ENCODE data around the gene RITA1.

The RITA1 gene

DNA sequence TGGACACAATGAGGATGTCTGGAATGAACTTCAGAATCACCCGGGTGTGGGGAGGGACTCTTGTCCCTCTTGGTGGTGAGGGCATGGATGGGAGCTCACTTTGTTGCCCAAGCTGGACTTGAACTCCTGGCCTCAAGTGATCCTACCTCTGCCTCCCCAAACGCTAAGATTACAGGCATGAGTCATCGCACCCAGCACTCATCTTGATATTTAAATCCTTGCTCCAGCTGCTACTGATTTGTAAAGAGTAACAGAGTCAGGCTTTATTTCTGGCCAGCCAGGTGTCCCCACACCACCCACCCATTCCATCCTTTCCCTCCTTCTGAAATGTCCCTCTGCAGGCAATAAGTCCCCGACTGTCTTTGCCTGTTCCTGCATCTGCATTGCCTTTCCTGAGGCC, 5.2 kb upstream of the RITA1 start:
- no peak for DNase-seq

GRCh38 chr12:113181975-113182374, 3.5 kb upstream of the RITA1 start:
- no peak for DNase-seq

- no peak for DNase-seq
These were observed 2.4 kb upstream of the RITA1 start for GRCh38 chr12:113183030-113183589.

DNA sequence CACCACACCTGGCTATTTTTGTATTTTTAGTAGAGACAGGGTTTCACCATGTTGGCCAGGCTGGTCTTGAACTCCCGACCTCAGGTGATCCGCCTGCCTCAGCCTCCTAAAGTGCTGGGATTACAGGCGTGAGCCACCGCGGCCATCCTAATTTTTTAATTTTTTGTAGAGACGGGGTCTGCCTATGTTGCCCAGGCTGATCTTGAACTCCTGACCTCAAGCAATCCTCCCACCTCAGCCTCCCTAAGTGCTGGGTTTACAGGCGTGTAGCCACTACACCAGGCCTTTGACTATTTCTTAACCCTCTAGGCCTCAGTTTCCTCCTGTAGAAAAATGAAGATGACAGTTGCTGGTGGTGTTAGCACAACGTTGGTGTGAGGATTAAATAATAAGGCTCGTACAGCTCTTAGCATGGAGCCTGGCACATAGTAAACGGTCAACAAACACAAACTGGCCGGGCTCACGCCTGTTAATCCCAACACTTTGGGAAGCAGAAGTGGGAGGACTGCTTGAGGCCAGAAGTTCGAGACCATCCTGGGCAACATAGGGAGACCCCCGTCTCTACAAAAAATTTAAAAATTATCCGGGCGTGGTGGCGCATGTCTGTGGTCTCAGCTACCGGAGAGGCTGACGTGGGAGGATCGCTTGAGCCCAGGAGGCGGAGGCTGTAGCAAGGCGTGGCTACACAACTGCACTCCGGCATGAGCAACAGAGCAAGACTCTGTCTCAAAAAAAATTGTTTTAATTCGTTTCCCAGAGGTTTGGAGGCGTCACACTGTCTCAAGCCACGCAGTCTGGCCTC, 1.2 kb upstream of the RITA1 start:
- no peak for DNase-seq

- peak; percentile 96 for DNase-seq
These were observed 681 bp upstream of the RITA1 start for GRCh38 chr12:113184900-113185179.

DNA sequence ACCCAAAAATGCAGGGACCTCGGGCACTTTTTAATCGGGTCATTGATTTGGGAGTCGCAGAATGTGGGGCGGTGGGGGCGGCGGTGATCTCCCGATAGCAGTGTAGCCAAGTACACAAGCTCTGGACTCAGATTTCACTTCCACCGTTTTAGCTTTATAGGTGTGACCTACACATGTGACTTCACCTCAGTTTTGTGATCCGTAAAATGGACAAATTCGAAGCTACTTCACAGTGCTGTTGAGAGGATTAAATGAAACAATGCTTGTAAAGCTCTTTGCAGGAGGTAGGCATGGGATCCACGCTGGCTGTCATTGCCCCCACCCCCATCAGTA, 478 bp downstream of the RITA1 start:
- peak; percentile 74 for DNase-seq

GRCh38 chr12:113186666-113187325, 1.3 kb downstream of the RITA1 start:
- no peak for DNase-seq

DNA sequence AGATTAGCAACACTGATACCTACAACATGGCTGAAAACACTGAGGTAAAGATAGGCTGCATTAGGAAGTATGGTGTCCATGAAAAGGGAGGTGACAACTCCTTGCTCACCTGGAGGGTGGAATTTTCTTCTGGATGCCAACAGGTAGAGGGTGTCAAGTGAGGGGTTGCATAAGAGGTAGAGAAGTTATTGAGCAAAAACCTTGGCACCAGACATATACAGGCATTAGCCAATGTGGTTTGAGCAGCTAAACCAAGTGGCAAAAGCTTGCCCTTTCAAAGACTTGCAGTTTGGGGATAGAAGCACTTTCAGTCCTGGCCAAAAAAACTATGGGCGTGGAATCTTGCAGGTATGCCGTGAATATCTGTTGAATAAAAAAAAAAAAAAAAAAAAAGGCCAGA, 3.8 kb downstream of the RITA1 start:
- DNase-seq = no peak

DNA sequence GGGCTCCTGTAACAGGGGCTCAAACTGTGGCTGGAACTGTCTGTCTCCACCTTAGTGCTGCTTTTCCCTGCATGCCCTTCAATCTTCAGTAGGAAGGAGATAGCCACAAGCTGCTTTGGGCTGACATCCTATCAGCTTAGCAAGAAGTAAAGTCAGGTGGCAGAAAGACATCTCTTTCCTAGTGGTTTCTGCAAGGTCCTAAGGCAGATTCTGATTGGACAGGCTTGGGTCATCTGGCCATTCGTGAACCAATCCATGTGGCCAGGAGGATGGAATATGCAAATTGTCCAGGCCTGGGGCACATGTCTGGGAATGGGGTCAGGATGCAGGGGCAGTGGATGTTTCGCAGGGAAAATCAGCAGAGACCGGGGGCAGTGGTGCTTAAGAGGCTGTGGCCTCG, 5.2 kb downstream of the RITA1 start:
- DNase-seq = peak; percentile 68

GRCh38 chr12:113191227-113191626, 5.7 kb downstream of the RITA1 start:
- DNase-seq = no peak

- DNase-seq = peak; percentile 69
These were observed 9.5 kb downstream of the RITA1 start for GRCh38 chr12:113194971-113195391.

GRCh38 chr12:113195598-113195997, 10.1 kb downstream of the RITA1 start:
- no peak for DNase-seq

DNA sequence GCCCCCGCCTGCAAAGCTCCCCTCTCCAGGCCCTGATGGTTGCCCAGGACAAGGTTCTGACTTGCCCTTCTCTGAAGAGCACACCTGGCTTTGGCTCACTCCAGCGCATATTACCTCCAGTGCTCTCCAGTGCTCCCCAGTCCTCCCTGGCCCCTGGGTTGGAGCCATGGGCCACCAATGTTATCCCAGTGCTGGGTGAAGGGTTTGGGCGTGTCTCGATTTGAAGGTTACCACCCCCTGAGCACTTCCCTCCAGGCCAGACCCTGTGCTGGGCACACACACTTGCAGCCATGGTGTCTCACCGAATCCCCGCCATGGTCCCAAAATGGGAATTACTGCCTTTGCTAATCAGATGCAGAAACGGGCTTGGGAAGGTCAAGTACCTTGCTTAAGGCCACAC, 11.1 kb downstream of the RITA1 start:
- no peak for DNase-seq

DNA sequence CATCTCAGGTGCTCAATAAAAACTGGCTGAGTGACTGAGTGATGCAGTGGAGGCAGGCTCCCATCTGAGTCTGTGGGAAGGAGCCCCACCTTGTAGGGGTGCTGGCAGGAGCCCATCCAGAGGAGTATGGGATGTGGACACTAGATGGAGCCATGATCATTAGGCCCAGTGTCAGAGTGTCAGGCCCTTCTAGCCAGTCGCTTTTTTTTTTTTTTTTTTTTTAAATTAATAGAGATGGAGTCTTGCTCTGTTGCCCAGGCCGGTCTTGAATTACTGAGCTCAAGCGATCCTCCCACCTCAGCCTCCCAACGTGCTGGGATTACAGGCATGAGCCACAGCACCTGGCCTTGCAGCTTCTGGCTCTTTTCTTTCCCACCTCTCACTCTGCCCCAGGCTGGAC, 11.5 kb downstream of the RITA1 start:
- peak; percentile 79 for DNase-seq

- no peak for DNase-seq
These were observed 12.1 kb downstream of the RITA1 start for GRCh38 chr12:113197518-113198077.

DNA sequence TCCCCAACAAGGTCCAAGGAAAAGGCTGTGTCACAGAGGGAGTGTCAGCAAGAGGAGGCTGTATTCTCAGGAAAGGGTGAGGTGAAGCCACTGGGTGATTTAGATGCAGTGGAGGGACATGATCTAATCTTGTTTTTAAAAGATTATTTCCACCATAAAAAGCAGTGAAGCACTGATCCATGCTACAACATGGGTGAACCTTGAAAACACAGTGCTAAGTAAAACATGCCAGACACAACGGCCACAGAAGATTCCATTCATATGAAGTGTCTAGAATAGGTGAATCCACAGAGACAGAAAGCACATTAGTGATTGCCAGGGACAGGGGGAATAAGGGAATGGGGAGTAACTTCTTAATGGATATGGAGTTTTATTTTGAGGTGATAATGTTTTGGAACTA, 12.8 kb downstream of the RITA1 start:
- no peak for DNase-seq

GRCh38 chr12:113200021-113200797, 14.7 kb downstream of the RITA1 start:
- no peak for DNase-seq

GRCh38 chr12:113201187-113202177, 16.0 kb downstream of the RITA1 start:
- DNase-seq = no peak

DNA sequence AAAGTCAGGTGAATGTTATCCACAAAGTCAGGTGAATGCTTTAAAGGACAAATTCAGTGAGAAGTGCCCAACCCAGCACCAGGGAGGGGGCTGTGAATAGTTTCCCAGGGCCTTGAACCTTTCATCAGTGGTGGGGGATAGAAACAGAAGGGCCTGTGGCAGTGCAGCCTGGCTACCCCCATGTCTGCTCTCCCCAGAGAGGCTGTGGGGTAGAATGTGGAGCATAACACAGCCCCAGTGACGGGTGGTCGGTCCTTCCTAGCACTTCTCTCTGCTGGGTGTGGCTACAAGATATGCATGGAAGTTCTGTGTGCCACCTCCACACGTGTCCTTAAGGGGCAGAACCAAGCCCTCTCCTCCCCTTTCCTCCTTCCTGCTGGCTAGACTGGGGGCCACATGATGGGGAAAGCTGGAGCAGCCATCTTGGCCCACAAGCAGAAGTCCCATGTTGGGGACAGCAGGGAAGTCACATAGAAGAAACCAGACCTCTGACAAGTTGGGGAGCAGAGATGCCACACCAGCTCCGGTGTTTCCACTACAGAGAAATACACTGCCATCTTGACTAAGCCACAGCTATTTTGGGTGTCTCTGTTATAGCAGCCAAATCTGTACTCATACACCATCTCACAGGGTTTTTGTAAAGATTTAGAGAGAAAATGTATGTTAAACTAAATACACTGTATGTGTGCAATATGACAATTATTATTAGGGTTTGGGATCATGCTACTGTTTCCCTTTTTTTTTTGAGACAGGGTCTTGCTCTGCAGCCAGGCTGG, 17.0 kb downstream of the RITA1 start:
- no peak for DNase-seq

GRCh38 chr12:113203852-113204760, 18.6 kb downstream of the RITA1 start:
- DNase-seq = no peak
